BLaER1 (cell line): ENCODE results near the gene LRRC8D.

ENCODE experiments used
- H3K27ac ChIP-seq: shearing (Covaris generic); formaldehyde crosslinking; 2 replicates; pipeline ENCODE4 v1.8.1; 2022
- H3K27me3 ChIP-seq: shearing (Covaris generic); formaldehyde crosslinking; 2 replicates; pipeline ENCODE4 v1.8.1; 2022
- H3K36me3 ChIP-seq: shearing (Covaris generic); formaldehyde crosslinking; 2 replicates; pipeline ENCODE4 v1.8.1; 2022
- H3K4me1 ChIP-seq: shearing (Covaris generic); formaldehyde crosslinking; 2 replicates; pipeline ENCODE4 v1.8.1; 2022
- H3K4me2 ChIP-seq: shearing (Covaris generic); formaldehyde crosslinking; 2 replicates; pipeline ENCODE4 v1.8.1; 2022
- H3K4me3 ChIP-seq: shearing (Covaris generic); formaldehyde crosslinking; 2 replicates; pipeline ENCODE4 v1.8.1; 2022
- H3K9ac ChIP-seq: shearing (Covaris generic); formaldehyde crosslinking; 2 replicates; pipeline ENCODE4 v1.8.1; 2022
- H3K9me3 ChIP-seq: shearing (Covaris generic); formaldehyde crosslinking; 2 replicates; pipeline ENCODE4 v1.8.1; 2022
- H4K20me1 ChIP-seq: shearing (Covaris generic); formaldehyde crosslinking; 2 replicates; pipeline ENCODE4 v1.8.1; 2022
- Cebpa-rat ChIP-seq: shearing (Covaris generic); IDR thresholded peaks from 2 replicates; pipeline ENCODE4 v1.8.1; 2022

The LRRC8D gene

DNA sequence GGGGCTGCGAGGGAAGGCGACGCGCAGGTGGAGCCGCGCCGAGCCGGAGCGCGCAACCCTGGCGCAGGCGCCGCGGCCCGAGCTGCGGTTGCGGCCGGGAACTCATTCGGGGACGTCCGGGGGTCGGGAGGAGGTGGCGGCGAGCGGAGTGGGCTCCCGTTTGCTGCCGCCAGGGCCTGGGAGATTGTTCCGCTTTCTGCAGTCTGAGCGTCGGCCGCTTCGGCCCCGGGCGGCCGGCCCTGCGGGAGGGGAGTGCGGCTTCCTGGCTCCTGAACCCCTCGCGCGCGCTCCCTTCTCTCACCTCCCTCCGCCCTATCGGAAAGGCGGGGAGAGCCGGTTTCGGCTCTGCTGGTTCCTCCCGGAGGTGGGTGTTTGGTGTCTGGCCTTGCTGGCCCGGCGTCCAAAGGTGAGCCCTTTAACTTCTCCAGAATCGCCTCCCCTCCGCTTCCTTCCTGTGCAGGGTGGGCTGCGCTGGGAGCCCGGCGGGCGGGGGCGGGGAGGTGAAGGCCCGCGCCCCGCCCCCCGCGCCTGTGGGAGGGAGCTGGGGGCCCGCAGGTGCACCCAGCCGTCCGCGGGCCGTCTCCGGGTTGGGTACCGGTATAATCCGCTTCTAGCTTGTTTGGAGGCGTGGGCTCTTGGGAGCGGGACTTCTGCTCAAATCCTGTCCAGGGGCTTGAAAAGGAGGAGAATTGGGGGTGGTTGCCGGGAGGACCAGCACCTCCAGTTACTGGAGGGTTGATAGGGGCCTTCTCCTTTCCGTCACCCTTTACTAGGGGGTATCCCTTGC, 683 bp downstream of the LRRC8D start:
- H3K27me3 ChIP-seq, result no peaks in the 10 kb centered on the region
- peak overlapping the region; percentile 83 for H3K4me2 ChIP-seq
- H3K27ac ChIP-seq, result peak overlapping the region; percentile 93
- peaks cover 2% of the 10 kb centered on the region; the same call in 1 of the 2 replicates for H3K9me3 ChIP-seq
- no peak for TF ChIP-seq Cebpa-rat
- peaks cover 42% of the 10 kb centered on the region for H4K20me1 ChIP-seq
- peaks cover 43% of the 10 kb centered on the region for H3K4me1 ChIP-seq
- peak overlapping the region; percentile 89 for H3K9ac ChIP-seq
- H3K36me3 ChIP-seq, result peaks cover 25% of the 10 kb centered on the region
- peak overlapping the region; percentile 85 for H3K4me3 ChIP-seq

GRCh38 chr1:89822109-89822962, 1.5 kb downstream of the LRRC8D start:
- peak overlapping the region; percentile 85 for H3K4me3 ChIP-seq
- peak overlapping the region; percentile 83 for H3K4me2 ChIP-seq
- H3K27ac ChIP-seq, result peak overlapping the region; percentile 93
- H3K9me3 ChIP-seq, result peaks cover 8% of the 10 kb centered on the region; the same call in 1 of the 2 replicates
- H3K27me3 ChIP-seq, result no peaks in the 10 kb centered on the region
- H4K20me1 ChIP-seq, result peaks cover 50% of the 10 kb centered on the region
- no peak for TF ChIP-seq Cebpa-rat
- H3K9ac ChIP-seq, result peak overlapping the region; percentile 89
- peaks cover 43% of the 10 kb centered on the region for H3K4me1 ChIP-seq
- H3K36me3 ChIP-seq, result peaks cover 33% of the 10 kb centered on the region

DNA sequence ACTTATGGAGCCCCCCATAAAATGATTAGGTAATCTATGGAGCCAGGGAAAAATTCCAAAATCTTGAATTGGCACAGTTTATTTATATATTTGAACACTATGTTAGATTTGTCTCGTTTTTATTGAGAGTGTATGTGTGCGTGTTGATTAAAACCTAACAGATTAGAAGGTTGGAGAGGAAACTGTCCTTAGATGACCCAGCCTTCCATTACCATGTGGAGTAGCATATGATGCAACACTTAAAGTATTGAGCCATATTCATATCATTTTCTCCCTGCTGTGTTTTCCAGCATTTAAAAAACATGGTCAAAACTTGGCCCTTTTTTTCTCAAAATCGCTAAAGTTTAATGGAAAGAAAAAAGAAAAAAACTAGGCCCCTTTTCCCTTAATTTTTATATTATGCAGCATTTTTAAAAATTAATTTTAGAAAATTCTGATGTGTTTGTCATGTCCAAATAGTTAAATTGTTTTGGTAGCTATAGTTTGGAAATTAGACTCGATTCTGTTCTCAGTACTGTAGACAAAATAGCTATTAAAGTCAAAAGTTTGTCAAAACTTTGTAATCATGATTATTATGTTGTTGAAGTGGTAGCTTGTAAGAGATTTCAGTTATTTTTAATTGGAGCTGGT, 2.3 kb downstream of the LRRC8D start:
- TF ChIP-seq Cebpa-rat, result peak; percentile 41; the same call in 1 of the 2 replicates
- H3K27me3 ChIP-seq, result no peaks in the 10 kb centered on the region
- peaks cover 41% of the 10 kb centered on the region for H3K36me3 ChIP-seq
- peak overlapping the region; percentile 89 for H3K9ac ChIP-seq
- peaks cover 43% of the 10 kb centered on the region for H3K4me1 ChIP-seq
- H4K20me1 ChIP-seq, result peaks cover 58% of the 10 kb centered on the region
- H3K27ac ChIP-seq, result peak overlapping the region; percentile 93
- H3K9me3 ChIP-seq, result peaks cover 8% of the 10 kb centered on the region; the same call in 1 of the 2 replicates
- peak overlapping the region; percentile 85 for H3K4me3 ChIP-seq
- H3K4me2 ChIP-seq, result peak overlapping the region; percentile 83

DNA sequence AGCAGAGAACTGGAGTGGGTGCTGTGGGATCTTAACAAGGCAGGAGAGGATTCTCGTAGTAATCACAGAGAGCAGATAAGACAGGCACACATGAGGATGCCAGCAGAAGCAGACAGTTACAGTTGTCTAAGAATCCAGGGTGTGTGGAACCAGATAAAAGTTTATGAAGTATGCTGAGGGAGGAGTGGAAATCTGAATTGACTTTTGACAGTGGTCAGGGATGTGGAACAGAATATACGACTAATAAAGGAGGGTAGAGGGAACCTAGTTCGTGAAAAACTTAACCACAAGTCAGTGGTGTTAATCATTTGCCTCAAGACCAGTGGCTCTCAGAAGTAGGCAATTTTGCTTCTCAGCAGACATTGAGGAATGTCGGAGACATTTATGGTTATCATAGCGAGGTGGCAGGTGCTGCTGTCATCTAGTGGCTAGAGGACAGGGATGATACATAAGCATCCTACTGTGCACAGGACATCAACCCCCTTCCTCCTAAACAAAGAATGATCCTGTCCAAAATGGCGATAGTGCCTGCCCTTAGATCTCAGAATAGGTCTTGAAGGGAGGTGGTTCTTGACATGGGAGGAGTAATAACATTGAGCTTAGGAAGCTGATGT, 3.0 kb downstream of the LRRC8D start:
- H4K20me1 ChIP-seq, result peaks cover 65% of the 10 kb centered on the region
- TF ChIP-seq Cebpa-rat, result no peak
- no peaks in the 10 kb centered on the region for H3K27me3 ChIP-seq
- H3K36me3 ChIP-seq, result peaks cover 44% of the 10 kb centered on the region
- peak overlapping the region; percentile 8; the same call in 1 of the 2 replicates for H3K27ac ChIP-seq
- H3K9me3 ChIP-seq, result peaks cover 8% of the 10 kb centered on the region; the same call in 1 of the 2 replicates
- H3K9ac ChIP-seq, result peak overlapping the region; percentile 4; the same call in 1 of the 2 replicates
- peak overlapping the region; percentile 85; the same call in 1 of the 2 replicates for H3K4me3 ChIP-seq
- H3K4me1 ChIP-seq, result peaks cover 42% of the 10 kb centered on the region
- peak overlapping the region; percentile 83 for H3K4me2 ChIP-seq

- Histone ChIP-seq H3K9ac (no peak overlapping the region), H4K20me1 (peaks cover 93% of the 10 kb centered on the region), H3K27me3 (no peaks in the 10 kb centered on the region), H3K4me2 (no peak overlapping the region), H3K4me3 (no peak overlapping the region), H3K36me3 (peaks cover 46% of the 10 kb centered on the region), H3K27ac (no peak overlapping the region), H3K4me1 (peaks cover 29% of the 10 kb centered on the region), H3K9me3 (peaks cover 8% of the 10 kb centered on the region; the same call in 1 of the 2 replicates)
- TF ChIP-seq Cebpa-rat, result no peak
Observed at GRCh38 chr1:89826594-89826993, 5.8 kb downstream of the LRRC8D start.

GRCh38 chr1:89827330-89827729, 6.5 kb downstream of the LRRC8D start:
- no peak overlapping the region for H3K4me3 ChIP-seq
- no peak overlapping the region for H3K27ac ChIP-seq
- no peak overlapping the region for H3K4me2 ChIP-seq
- peaks cover 8% of the 10 kb centered on the region; the same call in 1 of the 2 replicates for H3K9me3 ChIP-seq
- peaks cover 32% of the 10 kb centered on the region for H3K4me1 ChIP-seq
- no peak for TF ChIP-seq Cebpa-rat
- peaks cover 93% of the 10 kb centered on the region for H4K20me1 ChIP-seq
- H3K27me3 ChIP-seq, result no peaks in the 10 kb centered on the region
- peaks cover 46% of the 10 kb centered on the region for H3K36me3 ChIP-seq
- no peak overlapping the region for H3K9ac ChIP-seq

DNA sequence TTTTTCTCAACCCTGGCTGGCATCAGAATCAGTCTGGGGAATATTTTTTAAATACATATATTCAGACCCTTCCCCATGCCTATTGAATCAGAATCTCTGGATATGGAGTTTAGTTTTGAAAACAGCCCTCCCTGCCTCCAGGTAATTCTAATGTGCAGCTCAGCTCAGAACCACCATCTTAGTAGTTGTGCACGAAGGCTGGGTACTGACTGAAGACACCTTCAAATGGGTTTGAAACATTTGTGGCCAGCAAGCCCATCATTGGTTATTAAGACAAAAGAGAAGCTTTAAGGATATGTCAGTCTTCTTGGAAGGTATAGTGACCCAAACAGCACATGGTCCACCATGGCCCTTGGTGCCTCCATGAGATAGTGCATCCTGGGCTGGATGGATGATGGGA, 7.1 kb downstream of the LRRC8D start:
- H3K27ac ChIP-seq, result no peak overlapping the region
- H3K27me3 ChIP-seq, result no peaks in the 10 kb centered on the region
- H4K20me1 ChIP-seq, result peaks cover 93% of the 10 kb centered on the region
- TF ChIP-seq Cebpa-rat, result no peak
- peaks cover 32% of the 10 kb centered on the region for H3K4me1 ChIP-seq
- no peak overlapping the region for H3K9ac ChIP-seq
- H3K9me3 ChIP-seq, result peaks cover 8% of the 10 kb centered on the region; the same call in 1 of the 2 replicates
- no peak overlapping the region for H3K4me3 ChIP-seq
- peaks cover 46% of the 10 kb centered on the region for H3K36me3 ChIP-seq
- no peak overlapping the region for H3K4me2 ChIP-seq

DNA sequence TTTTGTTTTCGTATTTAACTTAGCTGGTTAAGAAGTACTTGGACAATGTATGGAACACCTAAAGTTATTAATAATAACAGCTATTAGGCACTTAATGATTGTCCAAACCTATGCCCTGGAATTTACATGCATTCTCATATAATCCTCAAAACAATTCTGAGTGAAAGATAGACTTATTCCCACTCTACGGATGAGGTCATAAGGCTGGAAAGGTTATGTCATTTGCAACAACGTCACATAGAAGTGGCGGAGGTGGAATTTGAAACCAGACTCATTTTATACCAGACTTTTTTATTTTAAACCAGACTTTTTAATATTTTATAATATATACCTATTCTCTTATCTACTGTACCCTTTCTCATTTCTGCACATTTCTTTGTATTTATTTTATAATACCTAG, 8.4 kb downstream of the LRRC8D start:
- Histone ChIP-seq H3K27me3 (no peaks in the 10 kb centered on the region), H3K4me2 (no peak overlapping the region), H3K4me1 (peaks cover 21% of the 10 kb centered on the region), H3K4me3 (no peak overlapping the region), H3K9ac (no peak overlapping the region), H3K36me3 (peaks cover 45% of the 10 kb centered on the region), H3K9me3 (peaks cover 8% of the 10 kb centered on the region; the same call in 1 of the 2 replicates), H3K27ac (no peak overlapping the region), H4K20me1 (peaks cover 95% of the 10 kb centered on the region)
- no peak for TF ChIP-seq Cebpa-rat
